GM23338 (cell line): Measurements from ENCODE around the gene MEGF9. TPM values are rescaled to one million over a fixed set of nuclear protein-coding genes. Genes with fewer than 3 reads are reported as not detected.

Experiments
- ATAC-seq: fragments of 200-7000 bp; cut with Tn5 transposase; 3 replicates; pipeline ENCODE4 v1.9.1; 2020
- DNase-seq: peaks from one replicate; pipeline ENCODE4 v3.0.0-alpha.2; 2015; ENCODE audit warnings: low spot score
- H2AFZ ChIP-seq: fragments of 200-600 bp; sonication (generic); 2 replicates; pipeline ENCODE4 v1.8.0; 2016; ENCODE audit warnings: antibody characterized with exemption, mild to moderate bottlenecking, moderate library complexity
- H3F3A ChIP-seq: fragments of 200-600 bp; sonication (generic); replicated peaks from 2 replicates; pipeline ENCODE4 v1.8.0; 2017; ENCODE audit warnings: antibody characterized with exemption, mixed run types, low read depth
- H3K27ac ChIP-seq: fragments of 200-600 bp; sonication (generic); 2 replicates; pipeline ENCODE4 v1.6.1; 2016; ENCODE audit warnings: low read depth
- H3K27me3 ChIP-seq: fragments of 200-600 bp; sonication (generic); 2 replicates; pipeline ENCODE4 v1.8.0; 2016; ENCODE audit warnings: mild to moderate bottlenecking, mixed run types, moderate library complexity; ENCODE audit not compliant: insufficient read depth
- H3K36me3 ChIP-seq: fragments of 200-600 bp; sonication (generic); 2 replicates; pipeline ENCODE4 v1.8.0; 2016; ENCODE audit warnings: mild to moderate bottlenecking; ENCODE audit not compliant: insufficient read depth
- H3K4me1 ChIP-seq: fragments of 200-600 bp; sonication (generic); 2 replicates; pipeline ENCODE4 v1.8.0; 2016; ENCODE audit warnings: mild to moderate bottlenecking, moderate library complexity; ENCODE audit not compliant: insufficient read depth
- H3K4me2 ChIP-seq: fragments of 200-600 bp; sonication (generic); 2 replicates; pipeline ENCODE4 v1.7.1; 2017; ENCODE audit warnings: mixed run types
- H3K4me3 ChIP-seq: fragments of 200-600 bp; sonication (generic); 2 replicates; pipeline ENCODE4 v1.6.1; 2016; ENCODE audit warnings: mixed run types
- H3K79me2 ChIP-seq: fragments of 200-600 bp; sonication (generic); replicated peaks from 2 replicates; pipeline ENCODE4 v1.8.0; 2017; ENCODE audit warnings: mild to moderate bottlenecking; ENCODE audit not compliant: insufficient read depth
- H3K9me2 ChIP-seq: fragments of 200-600 bp; sonication (generic); 2 replicates; pipeline ENCODE4 v1.8.0; 2017; ENCODE audit not compliant: insufficient read depth
- H4K20me1 ChIP-seq: fragments of 200-600 bp; sonication (generic); replicated peaks from 2 replicates; pipeline ENCODE4 v1.8.0; 2017; ENCODE audit warnings: mild to moderate bottlenecking; ENCODE audit not compliant: insufficient read depth
- H3K27ac Mint-ChIP-seq: 2 replicates; pipeline ENCODE4 v1.8.0; 2020; ENCODE audit warnings: inconsistent platforms, mild to moderate bottlenecking, moderate library complexity, mixed read lengths
- H3K27me3 Mint-ChIP-seq: 3 replicates; pipeline ENCODE4 v1.8.0; 2022; ENCODE audit warnings: low read depth, mild to moderate bottlenecking, moderate library complexity, mixed read lengths, inconsistent platforms; ENCODE audit not compliant: insufficient read depth, poor library complexity
- H3K36me3 Mint-ChIP-seq: 3 replicates; pipeline ENCODE4 v1.8.0; 2021; ENCODE audit warnings: low read depth, mild to moderate bottlenecking, inconsistent platforms, moderate library complexity, mixed read lengths
- H3K4me1 Mint-ChIP-seq: 3 replicates; pipeline ENCODE4 v1.8.0; 2020; ENCODE audit warnings: mild to moderate bottlenecking, inconsistent platforms, mixed read lengths
- H3K4me3 Mint-ChIP-seq: 3 replicates; pipeline ENCODE4 v1.8.0; 2021; ENCODE audit warnings: moderate library complexity, mild to moderate bottlenecking, inconsistent platforms, mixed read lengths
- H3K9me3 Mint-ChIP-seq: 3 replicates; pipeline ENCODE4 v1.8.0; 2020; ENCODE audit warnings: moderate library complexity, mild to moderate bottlenecking, inconsistent platforms, mixed read lengths
- CREB1 ChIP-seq: fragments of 250-450 bp; sonication (Bioruptor Pico); IDR thresholded peaks from 2 replicates; pipeline ENCODE4 v1.5.0; 2020; ENCODE audit warnings: low read depth, mild to moderate bottlenecking, moderate library complexity
- CTCF ChIP-seq, 2 experiments: fragments of 200-600 bp in 1 of 2; sonication (generic) in 1 of 2; conservative IDR thresholded peaks; 2 replicates each; pipeline versions ENCODE4 v1.5.1 to v1.6.1; 2016 to 2017; ENCODE audit warnings: antibody characterized with exemption in 2 of 2, low read depth in 2 of 2, mild to moderate bottlenecking in 2 of 2, moderate library complexity in 1 of 2
- ETS1 ChIP-seq: IDR thresholded peaks from 2 replicates; pipeline ENCODE4 v1.6.1; 2016; ENCODE audit warnings: antibody characterized with exemption
- EZH2 ChIP-seq: fragments of 200-600 bp; sonication (generic); IDR thresholded peaks from one replicate; pipeline ENCODE4 v1.8.0; 2017; ENCODE audit warnings: antibody characterized with exemption, mild to moderate bottlenecking, low read depth; ENCODE audit not compliant: unreplicated experiment
- EZH2phosphoT487 ChIP-seq: fragments of 200-600 bp; sonication (generic); IDR thresholded peaks from one replicate; pipeline ENCODE4 v1.8.1; 2018; ENCODE audit warnings: antibody characterized with exemption; ENCODE audit not compliant: unreplicated experiment
- JUNB ChIP-seq: IDR thresholded peaks from one replicate; pipeline ENCODE4 v1.6.1; 2016; ENCODE audit warnings: antibody characterized with exemption; ENCODE audit not compliant: unreplicated experiment
- NANOG ChIP-seq: IDR thresholded peaks from 2 replicates; pipeline ENCODE4 v1.6.1; 2016; ENCODE audit warnings: antibody characterized with exemption, borderline replicate concordance
- POLR2AphosphoS5 ChIP-seq: IDR thresholded peaks from 2 replicates; pipeline ENCODE4 v1.6.1; 2016; ENCODE audit warnings: antibody characterized with exemption, low read depth
- STAT1 ChIP-seq: IDR thresholded peaks from one replicate; pipeline ENCODE4 v1.6.1; 2016; ENCODE audit warnings: antibody characterized with exemption; ENCODE audit not compliant: unreplicated experiment
- ZNF114 ChIP-seq: fragments of 250-450 bp; sonication (Bioruptor Pico); IDR thresholded peaks from 2 replicates; pipeline ENCODE4 v1.5.0; 2020; ENCODE audit warnings: mild to moderate bottlenecking, moderate library complexity
- ZNF331 ChIP-seq: fragments of 250-450 bp; sonication (Bioruptor Pico); IDR thresholded peaks from 2 replicates; pipeline ENCODE4 v1.5.0; 2020; ENCODE audit warnings: low read depth, mild to moderate bottlenecking, moderate library complexity
- ZNF462 ChIP-seq: fragments of 250-450 bp; sonication (Bioruptor Pico); IDR thresholded peaks from 2 replicates; pipeline ENCODE4 v1.5.0; 2020; ENCODE audit warnings: mild to moderate bottlenecking, moderate library complexity
- polyA plus RNA-seq: library from polyadenylated mRNA; unstranded; fragments of >200 nt; fragmentation: Nextera tagmentation; extraction: Ambion mirVana; gene quantifications from 2 replicates; pipeline ENCODE4 v1.2.1, GENCODE V29; 2016
- total RNA-seq: library from RNA; depleted of rRNA; stranded (reverse); fragments of >200 nt; shearing (Covaris generic); gene quantifications from 2 replicates; pipeline ENCODE4 v1.2.3, GENCODE V29; 2014

MEGF9 gene
- total and polyA plus RNA-seq, 2 experiments from 2014 or later: 0.87 to 1.6 TPM

- TF ChIP-seq CTCF (conservative IDR thresholded peaks at IDR 0.05; ENCODE audit: low read depth in 2 of 2) (no peak), JUNB (no peak), ZNF114 (CRISPR knock-in tag) (no peak)
These were observed 73.9 kb downstream of the MEGF9 start (continued) for GRCh38 chr9:120640380-120640779.

- Histone ChIP-seq H3K4me3 (no peak overlapping the region), H3K36me3 (no peaks in the 10 kb centered on the region), H3K27ac (no peak overlapping the region), H3K79me2 (no peaks in the 10 kb centered on the region), H3K9me2 (no peaks in the 10 kb centered on the region), H3K4me1 (no peaks in the 10 kb centered on the region), H3K4me2 (no peak overlapping the region), H4K20me1 (no peaks in the 10 kb centered on the region), H3F3A (no peaks in the 10 kb centered on the region), H2AFZ (no peak overlapping the region), H3K27me3 (no peaks in the 10 kb centered on the region)
- no peak for ATAC-seq
- H3K9me3 Mint-ChIP-seq: peaks cover 10% of the 10 kb centered on the region; the same call in 2 of the 3 replicates
- peaks cover 7% of the 10 kb centered on the region; the same call in 2 of the 3 replicates for H3K36me3 Mint-ChIP-seq
- no peaks in the 10 kb centered on the region for H3K27me3 Mint-ChIP-seq
- no peak overlapping the region for H3K4me3 Mint-ChIP-seq
- H3K4me1 Mint-ChIP-seq: no peaks in the 10 kb centered on the region
- DNase-seq: no peak
- no peak overlapping the region for H3K27ac Mint-ChIP-seq
- no peak for TF ChIP-seq CREB1 (CRISPR knock-in tag)
- no peak for TF ChIP-seq ZNF462 (CRISPR knock-in tag)
- no peak for TF ChIP-seq ZNF331
- TF ChIP-seq ETS1: no peak
- no peak for TF ChIP-seq ZNF114 (CRISPR knock-in tag)
- TF ChIP-seq EZH2phosphoT487: no peak
- TF ChIP-seq STAT1: no peak
- no peak for TF ChIP-seq NANOG
- TF ChIP-seq CTCF (conservative IDR thresholded peaks at IDR 0.05; ENCODE audit: low read depth in 2 of 2): no peak
- TF ChIP-seq JUNB: no peak
- no peak for TF ChIP-seq EZH2
- no peak for TF ChIP-seq POLR2AphosphoS5
These were observed 76.4 kb downstream of the MEGF9 start for GRCh38 chr9:120637919-120638318.
